ENCODE data around the gene NCAPD3.

DNA sequence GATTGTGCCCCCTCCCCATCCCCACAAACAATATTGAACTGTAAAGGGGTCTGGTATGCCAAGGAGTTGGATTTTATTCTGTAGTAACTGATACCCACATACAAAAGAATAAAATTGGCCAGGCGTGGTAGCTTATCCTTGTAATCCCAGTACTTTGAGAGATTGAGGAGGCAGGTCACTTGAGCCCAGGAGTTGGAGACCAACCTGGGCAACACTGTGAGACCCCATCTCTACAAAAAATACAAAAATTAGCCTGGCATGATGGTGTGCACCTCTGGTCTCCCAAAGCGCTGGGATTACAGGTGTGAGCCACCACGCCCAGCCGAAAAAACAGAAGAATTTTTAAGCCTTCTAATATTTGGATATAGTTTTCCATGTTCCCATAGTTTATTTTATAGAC, 48.2 kb upstream of the NCAPD3 start:
- TF ChIP-seq, protein P1, sequence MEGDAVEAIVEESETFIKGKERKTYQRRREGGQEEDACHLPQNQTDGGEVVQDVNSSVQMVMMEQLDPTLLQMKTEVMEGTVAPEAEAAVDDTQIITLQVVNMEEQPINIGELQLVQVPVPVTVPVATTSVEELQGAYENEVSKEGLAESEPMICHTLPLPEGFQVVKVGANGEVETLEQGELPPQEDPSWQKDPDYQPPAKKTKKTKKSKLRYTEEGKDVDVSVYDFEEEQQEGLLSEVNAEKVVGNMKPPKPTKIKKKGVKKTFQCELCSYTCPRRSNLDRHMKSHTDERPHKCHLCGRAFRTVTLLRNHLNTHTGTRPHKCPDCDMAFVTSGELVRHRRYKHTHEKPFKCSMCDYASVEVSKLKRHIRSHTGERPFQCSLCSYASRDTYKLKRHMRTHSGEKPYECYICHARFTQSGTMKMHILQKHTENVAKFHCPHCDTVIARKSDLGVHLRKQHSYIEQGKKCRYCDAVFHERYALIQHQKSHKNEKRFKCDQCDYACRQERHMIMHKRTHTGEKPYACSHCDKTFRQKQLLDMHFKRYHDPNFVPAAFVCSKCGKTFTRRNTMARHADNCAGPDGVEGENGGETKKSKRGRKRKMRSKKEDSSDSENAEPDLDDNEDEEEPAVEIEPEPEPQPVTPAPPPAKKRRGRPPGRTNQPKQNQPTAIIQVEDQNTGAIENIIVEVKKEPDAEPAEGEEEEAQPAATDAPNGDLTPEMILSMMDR (conservative IDR thresholded peaks at IDR 0.05), result no peak
- TF ChIP-seq EZH2 (IDR thresholded peaks at IDR 0.05; ENCODE audit: low read depth), result no peak
